Measurements from ENCODE around the gene BMAL1.

BMAL1 gene

DNA sequence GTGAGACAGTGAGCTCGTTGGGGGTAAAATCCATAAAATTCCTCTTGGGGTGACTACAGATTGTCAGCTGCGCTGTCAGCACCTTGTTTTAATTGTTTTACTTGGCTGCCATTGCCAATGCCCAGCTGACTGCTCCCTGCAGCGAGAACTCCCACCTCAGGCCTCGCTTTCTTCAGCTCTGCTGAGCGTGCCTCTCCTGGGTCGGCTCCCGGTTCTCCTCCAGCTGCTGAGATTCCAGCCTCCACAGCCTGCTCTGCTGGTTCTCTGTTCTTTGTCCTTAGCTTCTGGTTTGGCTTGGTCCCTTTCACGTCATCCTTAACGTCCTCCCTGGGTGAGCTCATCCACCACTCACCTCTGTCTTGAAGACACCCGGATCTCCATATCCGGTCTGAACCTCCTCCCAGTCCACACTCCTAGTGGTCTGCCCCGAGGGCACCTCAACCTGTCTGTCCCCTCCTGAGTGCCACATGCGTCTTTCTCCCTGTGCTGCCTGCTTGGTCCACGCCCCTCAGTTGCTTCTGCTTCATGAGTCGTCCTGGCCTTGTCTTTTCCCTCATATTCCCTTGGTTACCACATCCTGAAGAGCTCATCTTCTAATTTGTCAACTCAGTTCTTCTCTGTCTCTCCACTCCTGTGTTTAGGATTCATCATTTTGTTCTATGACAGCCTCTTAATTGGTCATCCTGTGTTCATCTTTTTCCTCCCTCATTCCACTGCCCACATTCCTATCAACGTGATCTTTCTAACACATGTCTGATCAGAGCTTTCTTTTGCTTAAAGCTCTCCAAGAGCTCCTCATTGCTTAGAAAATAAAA lies 35.6 kb downstream of the BMAL1 start:
- peaks cover 0 to 21% (median 0%) of the 10 kb centered on the region in 11 experiments; a peak in 5 of 22 replicates for H3K9me3 ChIP-seq (replicated peaks in 1 of 11)
- H3K4me2 ChIP-seq: peak overlapping the region in 5 of 11 experiments; percentile 4 to 64 (median 13); a peak in 6 of 22 replicates
- H4K20me1 ChIP-seq: peaks cover 40 to 100% (median 97%) of the 10 kb centered on the region in 11 experiments
- peaks cover 31 to 82% (median 47%) of the 10 kb centered on the region in 11 experiments; a peak in 21 of 22 replicates for H3K36me3 ChIP-seq
- H3K4me1 ChIP-seq: peaks cover 31 to 54% (median 45%) of the 10 kb centered on the region in 10 experiments
- no peak overlapping the region for H3K9ac ChIP-seq
- no peak overlapping the region for H3K4me3 ChIP-seq
- TF ChIP-seq Cebpa-rat (IDR thresholded peaks at IDR 0.05): no peak
- no peak overlapping the region for H3K27ac ChIP-seq
- H3K27me3 ChIP-seq: no peaks in the 10 kb centered on the region

DNA sequence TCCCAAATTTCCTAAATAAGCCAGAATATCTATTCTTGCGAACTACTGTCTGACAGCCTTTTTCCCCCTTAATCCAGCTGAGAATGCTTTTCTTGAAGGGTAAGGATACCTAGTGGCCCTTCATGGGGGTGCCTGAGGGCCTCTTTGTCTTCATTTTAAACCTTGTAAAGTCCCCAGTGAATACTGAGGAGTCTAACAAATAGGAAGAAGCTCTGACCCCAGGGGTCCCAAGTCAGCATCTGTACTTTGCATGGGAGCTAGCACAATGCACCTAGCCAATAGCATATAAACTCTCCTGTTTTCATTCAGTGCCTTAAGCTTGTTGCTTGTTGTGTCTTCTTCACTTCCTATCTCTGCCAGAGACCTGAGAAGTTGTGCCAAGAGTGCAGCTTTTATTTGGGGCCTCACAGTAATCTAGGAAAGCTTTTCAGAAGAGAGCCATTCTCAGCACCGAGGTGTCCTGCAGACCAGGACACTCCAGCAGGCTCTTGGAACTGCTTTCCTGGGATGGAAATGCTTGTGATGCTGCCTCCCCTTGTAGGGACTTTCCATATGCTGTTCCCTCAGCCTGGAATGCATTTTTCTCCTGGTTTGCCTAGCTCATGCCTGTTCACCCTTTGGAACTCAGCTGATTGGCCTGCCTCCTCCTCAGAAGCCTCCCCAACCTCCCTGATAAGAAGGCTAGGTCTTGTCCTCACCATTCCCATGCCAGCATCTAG lies 37.2 kb downstream of the BMAL1 start:
- Histone ChIP-seq H3K4me3 (no peak overlapping the region), H3K36me3 (peaks cover 27 to 71% (median 39%) of the 10 kb centered on the region in 11 experiments; a peak in 21 of 22 replicates), H3K27ac (0 out of 22 replicates have a peak overlapping the region, but pooled peaks of 1 of the 11 experiments have one; percentile 59), H3K27me3 (no peaks in the 10 kb centered on the region), H4K20me1 (peaks cover 40 to 100% (median 94%) of the 10 kb centered on the region in 11 experiments), H3K4me1 (peaks cover 47 to 70% (median 59%) of the 10 kb centered on the region in 10 experiments), H3K9me3 (replicated peaks in 1 of 11) (peaks cover 0 to 18% (median 0%) of the 10 kb centered on the region in 11 experiments; a peak in 5 of 22 replicates), H3K9ac (peak overlapping the region in 1 of 11 experiments; percentile 26; a peak in 1 of 22 replicates), H3K4me2 (peak overlapping the region; percentile 25 to 72 (median 62); a peak in 21 of 22 replicates)
- TF ChIP-seq Cebpa-rat (IDR thresholded peaks at IDR 0.05): no peak

DNA sequence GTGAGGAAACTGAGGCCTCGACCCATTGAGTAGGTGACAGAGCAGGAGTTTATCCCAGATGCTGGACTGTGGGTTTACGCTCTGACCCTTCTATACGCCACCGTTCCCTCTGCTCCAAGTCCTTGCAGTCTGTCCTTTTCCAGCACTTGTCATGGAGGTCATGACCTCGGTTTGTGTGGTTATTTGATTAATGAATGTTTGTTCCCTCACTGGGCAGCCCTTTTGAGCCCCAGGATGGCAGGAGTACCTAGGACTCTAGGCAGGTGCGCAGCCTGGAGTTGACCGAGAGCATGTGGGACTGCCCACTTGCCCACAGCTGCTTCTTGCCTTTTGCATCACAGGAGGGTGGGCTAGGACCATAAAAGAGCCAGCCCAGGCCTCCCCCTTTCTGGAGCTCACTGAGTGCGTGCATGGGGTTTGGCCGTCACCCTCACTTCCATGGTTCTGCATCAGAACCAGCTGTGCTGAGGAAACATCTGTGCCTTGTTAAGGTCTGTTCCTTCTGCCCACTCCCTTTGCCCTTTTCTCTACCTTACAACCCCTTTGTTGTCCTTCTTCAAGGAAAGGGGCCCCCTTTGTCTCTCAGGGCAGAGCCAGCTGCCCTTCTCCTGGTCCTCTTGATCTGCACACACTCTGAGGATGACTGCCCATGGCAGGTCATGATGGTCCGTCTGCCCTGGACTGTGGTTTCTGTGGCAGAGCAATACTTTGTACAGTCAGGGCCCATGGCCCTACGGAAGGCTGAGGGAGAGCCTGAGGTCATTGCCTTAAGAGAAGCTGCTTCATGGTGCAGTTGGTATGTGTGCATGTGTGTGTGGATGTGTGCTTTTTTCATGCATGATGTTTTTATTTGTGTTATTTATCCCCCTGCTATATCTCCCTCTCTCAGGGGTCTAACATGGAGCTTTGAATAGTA lies 38.2 kb downstream of the BMAL1 start:
- Histone ChIP-seq H3K4me3 (no peak overlapping the region), H3K4me1 (peaks cover 47 to 75% (median 60%) of the 10 kb centered on the region in 10 experiments), H3K9ac (peak overlapping the region in 2 of 11 experiments; percentile 4 to 9; a peak in 2 of 22 replicates), H3K4me2 (peak overlapping the region; percentile 25 to 72 (median 62)), H3K27me3 (no peaks in the 10 kb centered on the region), H3K36me3 (peaks cover 18 to 65% (median 33%) of the 10 kb centered on the region in 11 experiments; a peak in 21 of 22 replicates), H3K9me3 (replicated peaks in 1 of 11) (peaks cover 0 to 9% (median 0%) of the 10 kb centered on the region in 11 experiments; a peak in 5 of 22 replicates), H4K20me1 (peaks cover 40 to 100% (median 94%) of the 10 kb centered on the region in 11 experiments), H3K27ac (peak overlapping the region in 9 of 11 experiments; percentile 4 to 59 (median 32); a peak in 11 of 22 replicates)
- TF ChIP-seq Cebpa-rat (IDR thresholded peaks at IDR 0.05): no peak

GRCh38 chr11:13316528-13316961 lies 39.0 kb downstream of the BMAL1 start:
- Histone ChIP-seq H3K4me3 (no peak overlapping the region), H3K4me1 (peaks cover 47 to 75% (median 60%) of the 10 kb centered on the region in 10 experiments), H3K4me2 (peak overlapping the region; percentile 25 to 72 (median 62); a peak in 19 of 22 replicates), H4K20me1 (peaks cover 40 to 100% (median 92%) of the 10 kb centered on the region in 11 experiments), H3K36me3 (peaks cover 11 to 65% (median 30%) of the 10 kb centered on the region in 11 experiments; a peak in 21 of 22 replicates), H3K27ac (peak overlapping the region in 8 of 11 experiments; percentile 4 to 59 (median 24); a peak in 10 of 22 replicates), H3K27me3 (no peaks in the 10 kb centered on the region), H3K9me3 (replicated peaks in 1 of 11) (peaks cover 0 to 9% (median 0%) of the 10 kb centered on the region in 11 experiments; a peak in 5 of 22 replicates), H3K9ac (0 out of 22 replicates have a peak overlapping the region, but pooled peaks of 1 of the 11 experiments have one; percentile 29)
- no peak for TF ChIP-seq Cebpa-rat (IDR thresholded peaks at IDR 0.05)

- no peak for TF ChIP-seq Cebpa-rat (IDR thresholded peaks at IDR 0.05)
- Histone ChIP-seq H3K9me3 (replicated peaks in 1 of 11) (peaks cover 0 to 9% (median 0%) of the 10 kb centered on the region in 11 experiments; a peak in 5 of 22 replicates), H3K4me1 (peaks cover 47 to 75% (median 60%) of the 10 kb centered on the region in 10 experiments), H3K27me3 (no peaks in the 10 kb centered on the region), H3K9ac (0 out of 22 replicates have a peak overlapping the region, but pooled peaks of 1 of the 11 experiments have one; percentile 48), H4K20me1 (peaks cover 40 to 100% (median 89%) of the 10 kb centered on the region in 11 experiments), H3K4me2 (peak overlapping the region in 9 of 11 experiments; percentile 39 to 75 (median 72); a peak in 12 of 22 replicates), H3K36me3 (peaks cover 6 to 65% (median 30%) of the 10 kb centered on the region in 11 experiments; a peak in 19 of 22 replicates), H3K4me3 (no peak overlapping the region), H3K27ac (no peak overlapping the region)
Measured at GRCh38 chr11:13317293-13318080, 39.9 kb downstream of the BMAL1 start.

- Histone ChIP-seq H3K4me2 (peak overlapping the region; percentile 39 to 75 (median 70)), H3K9me3 (replicated peaks in 1 of 11) (no peaks in the 10 kb centered on the region)
Measured at GRCh38 chr11:13318498-13319295, 41.1 kb downstream of the BMAL1 start.

More at GRCh38 chr11:13318498-13319295, 41.1 kb downstream of the BMAL1 start:
- no peak overlapping the region for H3K4me3 ChIP-seq
- no peaks in the 10 kb centered on the region for H3K27me3 ChIP-seq
- H3K27ac ChIP-seq: peak overlapping the region in 2 of 11 experiments; percentile 45 to 46; a peak in 4 of 22 replicates
- peaks cover 30 to 100% (median 82%) of the 10 kb centered on the region in 11 experiments for H4K20me1 ChIP-seq
- no peak overlapping the region; a peak in 1 of 22 replicates for H3K9ac ChIP-seq
- H3K36me3 ChIP-seq: peaks cover 0 to 61% (median 26%) of the 10 kb centered on the region in 11 experiments; a peak in 16 of 22 replicates
- H3K4me1 ChIP-seq: peaks cover 45 to 65% (median 53%) of the 10 kb centered on the region in 10 experiments
- no peak for TF ChIP-seq Cebpa-rat (IDR thresholded peaks at IDR 0.05)

Measured in BLaER1 treated with 17β-estradiol and CSF1 and Interleukin-3, amounts not matched to agents 10 nM and 100 nM (cell line).